GM21576 (cell line): ENCODE results near the gene CPSF6.
A peak's percentile ranks its signal among the peaks of the same experiment; 100 is the strongest.
"Not testable (repeated sequence)": the region's sequence is repeated elsewhere in the genome, so short reads cannot be mapped to it uniquely, and the experiment has no call there.

Experiments
- ATAC-seq: cut with Tn5 transposase; IDR thresholded peaks from one replicate; pipeline ENCODE4 v1.9.1; 2021; ENCODE audit warnings: mild to moderate bottlenecking, moderate library complexity; ENCODE audit not compliant: unreplicated experiment

Gene CPSF6

DNA sequence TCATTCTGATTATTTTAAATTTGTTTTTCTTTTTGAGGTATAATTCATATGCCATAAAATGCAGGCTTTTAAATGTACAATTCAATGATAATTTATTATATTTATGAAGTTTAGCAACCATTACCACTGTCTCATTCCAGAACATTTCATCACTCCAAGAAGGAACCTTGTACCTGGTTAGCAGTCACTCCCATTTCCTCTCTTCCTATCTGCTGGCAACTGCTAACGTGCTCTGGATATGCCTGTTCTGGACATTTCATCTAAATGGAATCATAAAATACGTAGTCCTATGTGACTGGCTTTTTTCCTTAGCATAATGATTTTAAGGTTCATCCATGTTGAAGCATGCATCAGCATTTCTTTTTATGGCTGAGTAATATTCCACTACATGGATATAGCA, 15.5 kb downstream of the CPSF6 start:
- ATAC-seq = no peak

DNA sequence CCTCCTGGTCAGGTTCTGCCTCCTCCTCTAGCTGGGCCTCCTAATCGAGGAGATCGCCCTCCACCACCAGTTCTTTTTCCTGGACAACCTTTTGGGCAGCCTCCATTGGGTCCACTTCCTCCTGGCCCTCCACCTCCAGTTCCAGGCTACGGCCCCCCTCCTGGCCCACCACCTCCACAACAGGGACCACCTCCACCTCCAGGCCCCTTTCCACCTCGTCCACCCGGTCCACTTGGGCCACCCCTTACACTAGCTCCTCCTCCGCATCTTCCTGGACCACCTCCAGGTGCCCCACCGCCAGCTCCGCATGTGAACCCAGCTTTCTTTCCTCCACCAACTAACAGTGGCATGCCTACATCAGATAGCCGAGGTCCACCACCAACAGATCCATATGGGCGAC, 19.3 kb downstream of the CPSF6 start:
- no peak for ATAC-seq

DNA sequence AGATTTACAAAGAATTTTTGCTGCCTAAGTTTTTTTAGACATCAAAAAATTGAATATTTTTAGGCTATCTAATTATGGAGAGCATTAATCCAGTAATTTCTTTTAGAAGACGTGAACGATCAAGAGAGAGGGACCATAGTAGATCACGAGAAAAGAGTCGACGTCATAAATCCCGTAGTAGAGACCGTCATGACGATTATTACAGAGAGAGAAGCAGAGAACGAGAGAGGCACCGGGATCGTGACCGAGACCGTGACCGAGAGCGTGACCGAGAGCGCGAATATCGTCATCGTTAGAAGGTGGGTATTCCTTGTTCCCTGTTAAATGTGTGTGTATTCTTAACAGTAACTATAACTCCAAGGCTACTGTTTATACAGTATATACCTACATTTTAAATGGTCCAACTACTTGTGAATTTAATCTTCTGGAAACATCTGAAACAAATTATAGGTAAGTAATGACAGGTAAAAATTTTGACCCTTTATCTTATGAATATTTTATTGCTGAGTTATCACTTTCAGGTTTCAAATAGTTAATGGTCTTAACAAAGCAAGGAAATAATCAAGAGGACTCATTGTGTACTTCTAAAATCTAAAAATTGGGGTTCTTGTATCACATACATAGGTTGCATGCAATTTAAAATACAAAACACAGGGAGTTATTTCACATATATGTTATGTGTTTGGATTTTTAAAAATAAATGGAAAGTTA, 23.1 kb downstream of the CPSF6 start:
- no peak for ATAC-seq

DNA sequence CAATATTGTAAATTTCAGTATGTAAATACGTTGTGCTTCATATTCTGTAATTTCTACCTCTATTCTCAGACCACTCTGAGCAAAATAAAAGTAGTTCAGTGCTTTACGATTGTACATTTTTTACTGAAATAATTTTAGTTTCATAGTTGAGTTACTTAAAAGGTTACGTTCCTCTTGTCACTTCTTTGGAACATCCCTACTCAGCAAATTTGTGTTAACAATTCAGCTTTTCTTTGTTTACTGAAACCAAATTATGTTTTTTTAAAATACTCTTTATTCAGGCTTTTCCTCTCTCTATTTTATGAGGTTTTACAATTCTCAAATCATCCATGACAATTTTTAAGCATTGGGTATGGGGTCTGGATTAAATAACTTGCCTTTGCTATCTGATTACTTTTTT, 25.8 kb downstream of the CPSF6 start:
- ATAC-seq = no peak

DNA sequence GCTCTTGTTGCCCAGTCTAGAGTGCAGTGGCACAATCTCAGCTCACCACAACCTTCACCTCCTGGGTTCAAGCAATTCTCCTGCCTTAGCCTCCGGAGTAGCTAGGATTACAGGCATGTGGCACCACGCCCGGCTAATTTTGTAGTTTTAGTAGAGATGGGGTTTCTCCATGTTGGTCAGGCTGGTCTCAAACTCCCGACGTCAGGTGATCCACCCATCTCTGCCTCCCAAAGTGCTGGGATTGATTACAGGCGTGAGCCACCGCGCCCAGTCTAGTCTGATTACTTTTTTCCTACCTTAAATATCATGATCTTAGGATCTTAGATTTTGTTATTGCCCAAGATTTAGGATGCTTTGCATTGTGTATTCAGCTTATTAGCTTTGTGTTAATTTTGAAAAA, 26.3 kb downstream of the CPSF6 start:
- not testable (repeated sequence) for ATAC-seq

DNA sequence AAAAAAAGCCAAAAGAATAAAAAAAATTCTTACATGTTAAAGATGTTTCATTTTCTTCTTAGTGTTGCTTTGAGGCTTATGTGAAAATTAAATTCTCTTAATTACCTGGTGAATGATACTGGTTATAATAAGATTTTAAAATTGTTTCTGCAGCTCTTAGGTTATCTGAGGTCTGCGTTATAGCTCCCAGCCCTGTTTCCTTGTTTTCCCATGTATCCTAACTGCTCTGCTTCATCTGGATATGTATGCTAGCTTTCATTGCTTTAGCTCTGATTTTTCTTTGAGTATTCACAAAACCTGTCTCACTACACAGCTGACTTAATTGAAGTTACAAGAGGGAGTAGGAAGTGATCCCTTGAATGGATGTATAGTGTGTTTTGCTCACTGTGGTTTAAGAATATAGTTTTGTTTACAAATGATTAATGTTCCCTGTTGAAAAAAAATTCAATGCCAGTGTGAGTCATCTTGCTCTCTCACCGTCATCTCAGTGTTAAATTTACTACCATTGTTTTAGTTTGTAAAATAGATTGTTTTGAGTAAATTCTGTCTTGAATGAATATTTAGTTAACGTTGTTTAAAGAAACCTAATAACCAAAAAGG, 26.8 kb downstream of the CPSF6 start:
- no peak for ATAC-seq

DNA sequence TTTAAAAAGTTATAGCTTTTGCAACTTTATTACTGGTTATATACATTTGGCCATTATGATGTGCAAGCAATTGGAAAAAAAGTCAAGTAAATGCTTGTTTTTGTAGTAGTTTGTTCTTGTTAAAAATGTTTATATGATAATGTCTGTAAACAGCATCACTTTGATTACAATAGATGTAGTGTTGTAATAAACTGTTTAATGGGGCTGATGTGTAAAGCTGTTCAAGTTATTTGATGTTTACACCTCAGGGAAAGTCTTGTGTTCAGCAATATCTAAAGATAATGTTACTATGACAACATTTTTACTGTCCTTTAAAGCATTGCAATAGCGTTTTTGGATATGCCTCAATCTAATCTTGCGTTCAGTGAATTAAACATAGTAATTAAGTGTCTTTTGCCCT, 30.4 kb downstream of the CPSF6 start:
- no peak for ATAC-seq

DNA sequence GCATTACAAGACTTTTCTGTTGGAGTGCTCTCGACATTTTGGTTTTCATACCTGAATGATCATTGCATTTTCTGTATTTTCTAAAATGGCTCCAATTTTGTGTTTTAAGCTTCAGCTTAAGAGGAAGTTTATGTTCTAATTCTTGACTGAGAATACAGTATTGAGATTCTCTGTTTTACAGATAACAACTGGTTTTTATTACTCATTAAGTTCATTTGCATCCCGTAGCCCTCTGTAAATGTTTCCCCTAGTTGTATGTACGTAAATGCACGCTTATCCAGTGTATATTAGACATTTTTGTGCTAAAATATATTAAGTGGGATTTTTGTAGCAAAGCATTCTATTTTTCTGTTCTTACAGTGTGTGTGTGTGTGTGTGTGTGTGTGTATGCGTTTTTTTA, 33.1 kb downstream of the CPSF6 start:
- no peak for ATAC-seq

DNA sequence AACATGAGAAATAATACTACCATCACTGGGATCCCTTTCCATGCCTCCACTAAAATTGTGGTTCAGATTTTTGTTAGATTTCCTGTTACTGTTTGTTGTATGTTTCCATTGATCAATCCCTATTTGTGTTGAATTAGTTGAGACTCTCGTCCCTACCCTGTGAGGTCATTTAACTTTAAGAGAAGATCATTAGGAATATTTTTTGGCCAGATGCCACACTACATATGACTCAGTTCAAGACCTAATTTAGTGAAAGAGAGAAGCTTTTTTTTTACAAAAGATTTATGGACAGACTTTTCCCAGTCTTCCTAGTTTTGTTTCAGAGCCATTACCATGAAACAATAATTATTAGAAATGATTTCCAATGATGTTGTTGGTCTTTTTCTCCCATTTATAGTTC, 35.5 kb downstream of the CPSF6 start:
- no peak for ATAC-seq

DNA sequence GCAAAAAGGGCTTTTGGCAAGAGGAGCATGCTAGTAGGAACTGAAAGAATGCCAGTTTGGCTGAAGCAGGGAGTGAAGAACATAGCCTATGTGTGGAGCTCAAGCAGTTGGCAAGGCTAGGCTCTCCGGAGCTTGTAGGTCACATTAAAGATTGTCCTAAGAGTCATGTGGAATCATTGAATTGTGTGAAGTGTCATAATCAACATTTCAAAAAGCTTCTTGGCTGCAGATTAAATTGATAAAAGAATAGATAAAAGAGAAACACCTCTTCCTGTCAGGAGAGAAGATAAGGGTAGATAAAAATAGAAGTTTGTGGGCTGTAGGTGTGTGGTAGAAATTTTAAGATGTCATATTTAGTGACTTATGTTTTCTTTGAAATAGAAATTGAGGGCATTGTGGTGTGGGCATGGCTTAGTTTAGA, 36.1 kb downstream of the CPSF6 start:
- ATAC-seq = no peak

DNA sequence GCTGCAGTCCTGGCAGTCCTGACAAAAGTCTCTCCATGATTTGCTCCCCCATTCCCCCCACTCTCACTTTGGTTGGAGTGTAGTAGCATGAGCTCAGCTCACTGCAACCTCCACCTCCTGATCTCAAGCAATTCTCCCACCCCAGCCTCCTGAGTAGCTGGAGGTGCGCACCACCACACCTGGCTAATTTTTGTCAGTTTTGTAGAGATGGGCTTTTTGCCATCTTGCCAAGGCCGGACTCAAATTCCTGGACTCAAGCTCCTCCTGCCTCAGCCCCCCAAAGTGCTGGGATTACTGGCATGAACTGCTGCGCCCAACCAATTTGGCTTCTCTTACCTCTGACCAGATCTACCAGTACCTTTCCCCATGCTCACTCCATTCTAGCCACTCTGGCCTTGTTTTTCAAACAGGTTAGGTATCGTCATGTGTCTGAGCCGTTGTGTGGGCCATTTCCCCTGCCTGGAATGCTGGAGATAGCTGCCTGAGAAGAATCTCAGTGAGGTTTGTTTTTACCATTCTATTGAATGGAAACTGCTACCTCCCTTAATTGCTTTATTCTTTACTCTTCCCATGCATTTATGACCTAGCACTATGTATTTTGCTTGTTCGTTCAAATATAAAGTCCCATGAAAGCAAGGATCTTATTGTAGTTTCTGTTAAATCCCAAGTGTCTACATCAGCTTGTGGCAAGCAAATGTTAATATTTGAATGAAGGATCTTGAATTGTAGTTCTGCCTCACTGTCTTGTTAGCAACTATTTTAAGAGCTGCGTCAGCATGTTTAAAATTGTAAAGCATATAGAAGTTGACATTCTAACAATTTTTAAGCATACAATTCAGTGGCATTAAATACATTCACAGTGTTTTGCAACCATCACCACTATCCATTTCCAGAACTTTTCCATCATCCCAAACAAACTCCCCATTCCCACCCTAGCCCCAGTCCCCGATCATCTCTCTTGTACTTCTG, 39.7 kb downstream of the CPSF6 start:
- ATAC-seq = no peak

DNA sequence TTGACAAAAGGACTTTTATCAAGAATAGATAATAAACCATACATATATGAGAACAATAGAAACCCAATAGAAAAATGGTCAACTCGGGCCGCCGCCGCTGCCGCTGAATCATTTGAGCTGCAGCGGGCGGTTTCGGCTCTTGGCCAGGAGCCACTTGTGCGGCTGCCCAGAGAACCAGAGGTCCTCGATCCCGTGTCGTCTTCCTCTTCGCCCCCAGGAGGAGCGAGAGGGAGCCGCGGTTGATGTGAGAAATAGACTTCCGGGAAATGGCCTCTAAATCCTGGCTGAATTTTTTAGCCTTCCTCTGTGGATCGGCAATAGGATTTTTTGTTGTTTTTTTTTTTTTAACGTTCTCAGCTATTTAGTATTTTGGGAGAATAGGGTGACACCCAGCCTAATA, 44.8 kb downstream of the CPSF6 start:
- no peak for ATAC-seq

DNA sequence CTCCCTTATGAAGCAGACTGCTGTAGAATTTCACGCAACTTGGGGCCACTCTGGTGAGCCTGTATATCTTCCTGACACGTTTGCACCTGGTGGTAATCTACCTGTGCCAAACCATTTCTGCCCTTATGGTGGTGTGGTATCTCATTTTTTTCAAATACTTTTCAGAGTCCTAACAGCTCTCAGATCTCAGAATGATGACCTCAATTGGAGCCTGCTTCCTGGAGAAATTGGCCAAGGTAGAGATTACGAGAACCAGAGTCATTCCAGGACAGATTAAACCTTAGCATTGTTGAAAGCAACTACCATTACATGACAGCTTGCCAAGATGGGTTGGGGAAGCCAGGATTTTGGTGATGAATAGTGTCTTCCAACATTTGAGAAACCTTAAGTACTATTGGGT, 48.2 kb downstream of the CPSF6 start:
- ATAC-seq = no peak

DNA sequence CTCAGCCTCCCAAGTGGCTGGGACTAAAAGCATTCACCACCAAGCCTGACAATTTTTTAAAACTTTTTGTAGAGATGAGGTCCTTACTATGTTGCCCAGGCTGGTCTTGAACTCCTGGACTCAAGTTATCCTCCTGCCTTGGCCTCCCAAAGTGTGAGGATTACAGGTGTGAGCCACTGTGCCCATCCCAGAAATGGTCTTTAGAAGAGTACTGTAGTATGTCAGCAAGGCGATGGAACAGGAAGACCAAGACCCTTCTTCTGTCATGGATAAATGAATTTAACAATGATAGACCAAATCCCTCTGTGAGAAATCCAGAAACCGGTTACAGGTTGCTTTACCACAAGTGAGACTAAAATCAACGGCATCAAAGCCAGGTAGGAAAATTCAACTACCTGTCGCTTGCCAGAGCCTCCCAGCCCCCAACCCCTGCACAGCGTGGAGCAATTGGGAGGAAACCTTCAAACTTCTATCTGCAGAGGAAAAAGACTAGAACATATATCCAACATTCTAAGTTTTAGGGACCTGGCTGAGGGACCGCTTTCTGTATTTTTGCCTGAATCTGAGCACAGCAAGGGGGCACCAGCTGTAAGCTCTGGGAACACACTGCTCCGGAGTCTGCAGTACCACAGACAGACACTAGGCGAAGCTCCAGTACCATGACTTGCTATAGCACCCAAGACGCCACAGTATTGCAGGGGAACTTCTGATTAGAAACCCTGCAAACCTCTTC, 51.3 kb downstream of the CPSF6 start:
- ATAC-seq = peak; percentile 99

DNA sequence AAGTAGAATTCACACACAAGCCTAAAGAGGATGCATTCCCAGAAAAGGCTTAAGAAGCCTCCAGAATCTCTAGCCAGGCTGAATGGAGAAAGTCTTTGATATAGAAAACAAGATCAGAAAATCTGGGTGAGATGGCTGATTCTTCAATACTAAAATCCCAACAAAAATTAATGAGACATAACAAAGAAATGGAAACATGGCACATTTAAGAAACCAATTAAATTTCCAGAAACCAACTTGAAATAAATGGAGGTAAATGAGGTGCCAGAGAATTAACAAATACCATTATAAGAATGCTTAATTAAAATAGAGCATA, 51.9 kb downstream of the CPSF6 start:
- ATAC-seq = no peak

DNA sequence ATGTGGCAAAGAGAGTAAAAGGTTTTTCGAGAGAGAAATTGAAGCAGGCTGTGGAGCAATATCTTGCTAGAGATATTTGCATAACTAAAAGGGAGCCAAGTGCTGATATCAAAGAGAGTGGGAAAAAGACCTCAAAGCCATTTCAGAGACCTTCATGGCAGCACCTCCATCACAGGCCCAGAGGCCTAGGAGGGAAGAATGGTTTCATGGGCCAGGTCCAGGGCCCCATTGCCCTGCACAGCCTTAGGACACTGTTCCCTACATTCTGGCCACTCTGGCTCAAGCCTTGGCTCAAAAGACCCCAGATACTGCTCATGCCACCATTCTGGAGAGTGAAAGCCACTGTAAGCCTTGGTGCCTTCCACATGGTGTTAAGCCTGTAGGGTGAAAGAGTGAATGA, 58.8 kb downstream of the CPSF6 start:
- no peak for ATAC-seq

DNA sequence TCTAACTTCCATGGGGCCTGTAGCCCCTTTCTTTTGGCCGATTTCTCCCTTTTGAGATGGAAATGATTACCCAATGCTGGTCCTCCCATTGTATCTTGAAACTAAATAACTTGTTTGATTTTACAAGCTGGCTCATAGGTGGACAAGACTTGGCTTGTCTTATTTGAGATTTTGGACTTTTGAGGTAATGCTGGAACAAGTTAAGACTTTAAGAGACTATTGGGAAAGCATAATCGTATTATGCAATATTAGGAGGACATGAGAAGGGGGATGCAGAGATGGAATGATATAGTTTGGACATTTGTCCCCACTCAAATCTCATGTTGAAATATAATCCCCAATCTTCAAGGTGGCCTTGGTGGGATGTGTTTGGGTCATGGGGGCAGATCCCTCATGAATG, 59.6 kb downstream of the CPSF6 start:
- no peak for ATAC-seq

DNA sequence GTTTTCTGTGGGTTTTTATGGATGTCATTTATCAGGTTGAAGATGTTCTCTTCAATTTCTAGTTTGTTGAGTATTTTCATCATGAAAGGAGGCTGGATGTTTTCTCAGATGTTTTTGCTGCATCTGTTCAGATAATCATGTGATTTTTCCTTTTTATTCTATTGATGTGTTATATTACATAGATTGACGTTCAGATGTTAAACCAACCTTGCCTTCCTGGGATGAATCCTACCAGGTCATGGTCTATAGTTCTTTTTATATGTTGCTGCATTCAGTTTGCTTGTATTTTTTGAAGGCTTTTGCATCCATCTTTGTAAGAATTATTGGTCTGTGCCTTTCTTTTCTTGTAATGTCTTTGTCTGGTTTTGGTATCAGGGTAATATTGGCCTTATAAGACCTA, 64.9 kb downstream of the CPSF6 start:
- no peak for ATAC-seq

DNA sequence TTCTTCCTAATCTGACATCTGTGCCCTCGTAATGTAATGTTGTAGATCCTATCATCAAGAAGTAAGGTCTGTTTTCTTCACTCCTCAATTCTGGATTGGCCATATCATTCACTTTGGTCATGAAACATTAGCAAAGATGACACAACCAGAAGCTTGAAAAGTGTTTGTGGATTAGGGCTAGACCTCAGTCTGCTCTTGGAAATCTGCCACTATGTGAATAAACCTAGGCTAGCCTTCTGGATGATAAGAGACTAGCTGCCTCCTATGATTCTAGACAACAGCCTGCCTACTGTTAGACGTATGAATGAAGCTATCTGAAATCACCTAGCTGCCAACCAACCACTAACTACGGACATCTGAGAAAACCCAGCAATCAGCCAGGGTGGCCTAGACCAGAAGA, 70.1 kb downstream of the CPSF6 start:
- no peak for ATAC-seq

DNA sequence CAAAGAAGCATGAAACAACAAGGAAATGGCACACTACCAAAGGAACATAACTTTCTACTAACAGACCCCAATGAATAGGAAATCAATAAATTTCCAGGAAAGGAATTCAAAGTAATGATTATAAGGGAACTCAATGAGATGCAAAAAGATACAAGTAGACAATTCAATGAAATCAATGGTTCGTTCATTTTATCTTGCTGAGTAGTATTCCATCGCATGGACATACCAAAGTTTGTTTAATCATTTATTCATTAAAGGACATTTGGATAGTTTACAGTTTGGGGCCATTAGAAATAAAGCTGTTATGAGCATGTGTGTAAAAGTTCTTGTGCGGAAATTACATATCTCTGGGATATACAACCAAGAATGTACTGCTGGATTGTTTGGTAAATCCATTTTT, 73.8 kb downstream of the CPSF6 start:
- no peak for ATAC-seq

DNA sequence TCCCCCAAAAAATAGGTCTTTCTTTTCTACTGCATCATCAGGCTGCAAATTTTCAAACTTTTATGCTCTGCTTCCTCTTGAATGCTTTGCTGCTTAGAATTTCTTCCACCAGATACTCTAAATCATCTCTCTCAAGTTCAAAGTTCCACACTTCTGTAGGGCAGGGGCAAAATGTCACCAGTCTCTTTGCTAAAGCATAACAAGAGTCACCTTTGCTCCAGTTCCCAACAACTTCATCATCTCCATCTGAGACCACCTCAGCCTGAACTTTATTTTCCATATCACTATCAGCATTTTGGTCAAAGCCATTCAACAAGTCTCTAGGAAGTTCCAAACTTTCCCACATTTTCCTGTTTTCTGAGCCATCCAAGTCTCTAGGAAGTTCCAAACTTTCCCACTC, 77.4 kb downstream of the CPSF6 start:
- not testable (repeated sequence) for ATAC-seq
